Skeletal muscle tissue (tissue), 4 donors: ENCODE measurements around the gene UBN2. TPM values are rescaled to one million over a fixed set of nuclear protein-coding genes. Genes with fewer than 3 reads are reported as not detected.
"Not testable (repeated sequence)": the region's sequence is repeated elsewhere in the genome, so short reads cannot be mapped to it uniquely, and the experiment has no call there.

Experiments
- H3K27ac ChIP-seq: one replicate; pipeline ENCODE4 v1.7.0; 2013; ENCODE audit warnings: mild to moderate bottlenecking, low read depth, low read length, inconsistent platforms
- H3K27me3 ChIP-seq, 3 donors: one replicate each; pipeline ENCODE4 v1.7.0; 2013; ENCODE audit warnings: low read length in 3 of 3; ENCODE audit not compliant: control insufficient read depth in 3 of 3, insufficient read depth in 3 of 3
- H3K36me3 ChIP-seq, 3 donors: one replicate each; pipeline ENCODE4 v1.7.0; 2013; ENCODE audit warnings: low read length in 3 of 3; ENCODE audit not compliant: control insufficient read depth in 3 of 3, insufficient read depth in 3 of 3
- H3K4me1 ChIP-seq, 3 donors: one replicate each; pipeline ENCODE4 v1.7.0; 2013; ENCODE audit warnings: low read length in 3 of 3, mild to moderate bottlenecking in 3 of 3; ENCODE audit not compliant: control insufficient read depth in 3 of 3, insufficient read depth in 3 of 3
- H3K4me3 ChIP-seq, 3 donors: one replicate each; pipeline ENCODE4 v1.7.0; 2013; ENCODE audit warnings: low read length in 3 of 3
- H3K9ac ChIP-seq, 3 donors: one replicate each; pipeline ENCODE4 v1.7.0; 2013; ENCODE audit warnings: low read length in 3 of 3, mild to moderate bottlenecking in 3 of 3, moderate library complexity in 2 of 3, low read depth in 1 of 3
- H3K9me3 ChIP-seq, 3 donors: one replicate each; pipeline ENCODE4 v1.7.0; 2013; ENCODE audit warnings: low read length in 3 of 3; ENCODE audit not compliant: control insufficient read depth in 3 of 3
- total RNA-seq: library from RNA; depleted of rRNA; stranded (reverse); fragments of >200 nt; gene quantifications from one replicate; pipeline ENCODE4 v1.2.3, GENCODE V29; 2014
- donor health status: Osteomylitis.

UBN2 gene
- total RNA-seq, 1 donor from 2014 or later: 11.5 TPM

DNA sequence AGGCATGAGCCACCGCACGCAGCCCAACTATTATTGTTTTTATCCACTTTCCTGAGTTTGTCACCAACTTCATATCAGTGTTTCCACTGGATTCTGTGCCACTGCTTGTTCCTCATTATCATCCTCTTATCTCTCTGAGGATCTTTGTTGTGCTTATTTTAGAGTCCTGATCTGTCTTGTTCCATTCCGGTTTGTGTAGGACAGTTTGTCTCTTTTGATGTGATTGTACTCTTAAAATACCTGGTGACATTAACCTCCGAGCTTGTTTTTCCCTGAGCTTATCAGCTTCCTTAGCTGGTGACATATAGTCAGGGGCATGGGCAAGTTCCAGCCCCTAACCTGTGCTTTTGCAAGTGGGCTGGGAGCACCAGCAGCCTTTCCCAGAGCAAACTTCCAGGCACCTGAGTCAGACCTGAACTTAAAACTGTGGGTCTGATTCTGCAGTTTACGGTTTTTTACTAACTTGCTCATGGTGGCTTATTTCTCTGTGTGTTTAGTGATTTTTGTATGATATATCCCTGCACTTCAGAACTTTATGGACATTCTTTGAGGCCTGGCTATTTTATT lies 87.0 kb downstream of the UBN2 start:
- H3K9me3 ChIP-seq: no peaks in the 10 kb centered on the region
- no peak overlapping the region for H3K4me3 ChIP-seq
- H3K36me3 ChIP-seq: no peaks in the 10 kb centered on the region
- H3K4me1 ChIP-seq: peaks cover 0 to 9% (median 8%) of the 10 kb centered on the region in 3 donors
- H3K9ac ChIP-seq: no peak overlapping the region
- no peak overlapping the region for H3K27ac ChIP-seq
- H3K27me3 ChIP-seq: no peaks in the 10 kb centered on the region

DNA sequence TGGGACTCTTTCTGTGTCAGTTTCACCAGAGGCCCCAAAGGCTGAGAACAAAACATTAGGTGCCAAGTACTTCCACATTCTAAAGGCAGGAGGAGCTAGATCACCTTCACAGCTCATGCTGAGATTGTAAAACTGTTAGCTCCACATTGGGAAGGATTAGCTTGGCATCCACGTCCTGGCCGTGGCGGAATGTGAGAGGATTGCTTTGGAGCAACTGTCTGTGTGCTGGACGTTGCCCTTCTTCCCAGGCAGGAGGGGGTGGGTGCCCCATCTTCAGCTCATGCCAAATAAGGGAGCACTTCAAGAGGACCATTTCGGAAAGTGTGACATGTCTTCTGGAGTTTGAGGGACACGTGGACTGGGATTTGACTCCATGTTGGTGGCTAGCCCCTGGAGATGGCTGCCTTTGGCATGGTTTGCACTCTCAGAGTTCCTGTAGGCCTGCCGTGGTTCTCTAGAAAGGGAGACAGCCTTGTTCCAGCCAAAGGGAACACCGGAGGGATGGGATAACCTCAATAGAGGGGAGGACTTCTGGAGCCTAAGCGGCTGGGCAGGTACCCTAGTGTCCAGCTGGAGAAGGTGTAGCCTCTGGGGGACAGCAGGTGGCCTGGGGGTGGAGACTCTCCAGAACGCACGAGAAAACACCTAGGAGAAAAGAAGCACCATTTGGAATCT lies 90.2 kb downstream of the UBN2 start:
- Histone ChIP-seq H3K27me3 (no peaks in the 10 kb centered on the region), H3K4me3 (no peak overlapping the region), H3K9ac (no peak overlapping the region), H3K4me1 (peaks cover 0 to 9% (median 8%) of the 10 kb centered on the region in 3 donors), H3K36me3 (no peaks in the 10 kb centered on the region), H3K27ac (no peak overlapping the region), H3K9me3 (no peaks in the 10 kb centered on the region)

DNA sequence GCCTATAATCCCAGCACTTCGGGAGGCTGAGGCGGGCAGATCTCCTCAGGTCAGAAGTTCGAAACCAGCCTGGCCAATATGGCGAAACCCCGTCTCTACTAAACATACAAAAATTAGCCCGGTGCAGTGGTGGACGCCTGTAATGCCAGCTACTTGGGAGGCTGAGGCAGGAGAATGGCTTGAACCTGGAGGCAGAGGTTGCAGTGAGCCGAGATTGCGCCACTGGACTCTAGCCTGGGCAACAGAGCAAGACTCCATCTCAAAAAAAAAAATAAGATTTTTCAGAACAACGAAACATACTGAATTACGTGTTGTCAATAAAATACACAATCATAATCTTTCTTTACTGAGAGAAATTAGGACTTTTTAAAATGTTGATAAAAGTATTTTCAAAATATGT lies 93.7 kb downstream of the UBN2 start:
- H3K27ac ChIP-seq, H3K9ac ChIP-seq, H3K4me3 ChIP-seq, H3K27me3 ChIP-seq, H3K9me3 ChIP-seq, H3K36me3 ChIP-seq, H3K4me1 ChIP-seq: not testable (repeated sequence)

DNA sequence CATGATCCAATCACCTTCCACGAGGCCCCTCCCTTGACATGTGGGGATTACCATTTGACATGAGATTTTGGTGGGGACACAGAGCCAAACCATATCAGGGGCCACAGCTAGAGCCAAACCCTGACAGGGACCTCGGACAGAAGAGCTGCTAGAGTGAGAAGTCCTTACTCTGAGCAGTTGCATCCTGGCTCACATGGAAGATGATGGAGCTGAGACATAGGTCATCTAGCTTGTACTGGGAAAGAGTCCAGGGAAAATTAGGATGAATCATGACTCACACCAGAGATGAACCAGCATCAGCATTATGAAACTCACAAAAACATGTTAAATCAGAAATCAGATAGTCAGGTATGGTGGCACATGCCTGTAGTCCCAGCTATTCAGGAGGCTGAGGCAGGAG lies 97.3 kb downstream of the UBN2 start:
- Histone ChIP-seq H3K27me3 (no peaks in the 10 kb centered on the region), H3K27ac (no peak overlapping the region), H3K4me1 (no peaks in the 10 kb centered on the region), H3K9me3 (no peaks in the 10 kb centered on the region), H3K9ac (no peak overlapping the region), H3K4me3 (no peak overlapping the region), H3K36me3 (no peaks in the 10 kb centered on the region)

DNA sequence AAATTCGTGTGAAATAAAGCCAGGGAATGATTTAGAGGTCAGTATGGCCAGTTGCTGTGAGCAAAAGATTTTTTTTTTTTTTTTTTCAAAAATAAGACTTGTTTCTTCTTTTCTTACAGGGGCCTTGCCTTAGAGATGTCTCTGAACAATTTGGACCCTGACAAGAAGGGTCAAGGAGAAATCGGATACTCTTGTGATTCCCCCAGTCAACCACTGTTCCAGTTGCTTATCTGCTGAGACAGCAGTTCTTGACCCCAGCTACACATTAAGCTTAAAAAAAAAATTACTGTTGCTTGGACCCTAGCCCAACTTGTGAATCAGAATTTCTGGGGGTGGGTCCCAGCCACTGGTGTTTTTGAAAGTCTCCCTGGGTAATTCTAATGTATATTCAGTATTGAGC lies 98.1 kb downstream of the UBN2 start:
- Histone ChIP-seq H3K27me3 (no peaks in the 10 kb centered on the region), H3K9ac (no peak overlapping the region), H3K36me3 (no peaks in the 10 kb centered on the region), H3K27ac (no peak overlapping the region), H3K4me3 (no peak overlapping the region), H3K9me3 (no peaks in the 10 kb centered on the region), H3K4me1 (no peaks in the 10 kb centered on the region)

DNA sequence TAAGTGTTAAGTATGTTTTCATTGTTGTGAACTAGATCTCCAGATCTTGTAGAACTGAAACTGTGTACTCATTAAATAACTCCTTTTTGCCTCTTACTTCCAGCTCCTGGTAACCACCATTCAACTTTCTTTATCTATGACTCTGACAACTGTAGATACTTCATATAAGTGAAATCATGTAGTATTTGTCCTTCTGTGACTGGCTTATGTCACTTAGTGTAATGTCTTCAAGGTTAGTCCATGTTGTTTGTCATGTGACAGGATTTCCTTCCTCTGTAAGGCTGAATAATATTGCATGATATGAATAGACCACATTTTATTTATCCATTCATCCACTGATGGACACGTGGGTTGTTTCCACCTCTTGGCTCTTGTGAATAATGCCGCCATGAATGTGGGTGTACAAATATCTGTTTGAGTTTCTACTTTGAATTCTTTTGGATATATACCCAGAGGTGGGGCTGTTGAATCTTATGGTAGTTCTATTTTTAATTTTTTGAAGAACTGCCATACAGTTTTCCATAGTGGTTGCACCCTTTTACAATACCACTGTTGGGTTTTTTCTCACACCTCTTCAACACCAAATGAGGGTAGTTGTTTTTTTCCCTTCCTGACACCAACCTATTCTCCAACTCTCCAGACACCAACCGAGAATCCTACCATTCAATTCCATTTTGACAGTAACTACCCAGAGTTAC lies 99.4 kb downstream of the UBN2 start:
- no peaks in the 10 kb centered on the region for H3K27me3 ChIP-seq
- no peak overlapping the region for H3K27ac ChIP-seq
- no peaks in the 10 kb centered on the region for H3K9me3 ChIP-seq
- H3K9ac ChIP-seq: no peak overlapping the region
- no peaks in the 10 kb centered on the region for H3K36me3 ChIP-seq
- H3K4me1 ChIP-seq: no peaks in the 10 kb centered on the region
- no peak overlapping the region for H3K4me3 ChIP-seq

DNA sequence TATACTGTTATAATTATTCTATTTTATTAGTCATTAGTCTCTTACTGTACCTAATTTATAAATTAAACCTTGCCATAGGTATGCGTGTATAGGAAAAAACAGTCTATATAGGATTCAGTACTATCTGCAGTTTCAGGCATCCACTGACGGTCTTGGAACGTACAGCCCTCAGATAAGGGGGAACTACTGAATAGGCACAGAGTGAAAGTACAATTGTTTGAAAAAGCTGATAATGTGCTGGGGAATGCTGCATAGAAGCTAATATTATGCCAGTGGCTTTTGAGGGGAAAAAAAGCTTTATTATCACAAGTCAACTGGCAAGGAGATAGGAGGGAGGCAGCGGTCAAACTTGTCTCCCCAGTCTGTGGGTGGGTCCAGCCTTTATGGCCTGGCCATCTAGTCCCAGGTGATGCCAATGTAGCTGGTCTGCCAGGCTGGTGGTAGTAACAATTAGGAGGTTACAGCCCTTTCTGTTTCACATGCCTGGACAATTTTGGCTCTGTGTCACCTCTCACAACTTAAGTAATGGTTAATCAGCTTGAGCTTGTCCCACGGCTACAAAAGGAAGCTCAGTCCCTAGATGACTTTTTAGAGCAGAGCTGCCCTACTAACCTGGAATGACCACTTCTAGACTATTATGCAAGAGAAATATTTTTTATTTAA lies 101.8 kb downstream of the UBN2 start:
- no peaks in the 10 kb centered on the region for H3K9me3 ChIP-seq
- H3K27me3 ChIP-seq: no peaks in the 10 kb centered on the region
- no peaks in the 10 kb centered on the region for H3K4me1 ChIP-seq
- no peaks in the 10 kb centered on the region for H3K36me3 ChIP-seq
- H3K4me3 ChIP-seq: no peak overlapping the region
- H3K9ac ChIP-seq: no peak overlapping the region
- H3K27ac ChIP-seq: no peak overlapping the region

DNA sequence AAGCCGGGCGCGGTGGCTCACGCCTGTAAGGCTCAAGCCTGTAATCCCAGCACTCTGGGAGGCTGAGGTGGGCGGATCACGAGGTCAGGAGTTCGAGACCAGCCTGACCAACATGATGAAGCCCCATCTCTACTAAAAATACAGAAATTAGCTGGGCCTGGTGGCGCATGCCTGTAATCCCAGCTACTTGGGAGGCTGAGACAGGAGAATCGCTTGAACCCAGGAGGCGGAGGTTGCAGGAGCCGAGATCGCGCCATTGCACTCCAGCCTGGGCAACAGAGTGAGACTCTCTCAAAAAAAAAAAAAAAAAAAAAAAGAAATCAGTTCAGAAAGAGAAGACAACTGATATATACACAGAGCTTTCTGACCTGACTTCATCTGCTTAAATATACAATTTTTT lies 102.4 kb downstream of the UBN2 start:
- H3K4me3 ChIP-seq, H3K27me3 ChIP-seq, H3K27ac ChIP-seq, H3K9me3 ChIP-seq, H3K4me1 ChIP-seq, H3K36me3 ChIP-seq, H3K9ac ChIP-seq: not testable (repeated sequence)

DNA sequence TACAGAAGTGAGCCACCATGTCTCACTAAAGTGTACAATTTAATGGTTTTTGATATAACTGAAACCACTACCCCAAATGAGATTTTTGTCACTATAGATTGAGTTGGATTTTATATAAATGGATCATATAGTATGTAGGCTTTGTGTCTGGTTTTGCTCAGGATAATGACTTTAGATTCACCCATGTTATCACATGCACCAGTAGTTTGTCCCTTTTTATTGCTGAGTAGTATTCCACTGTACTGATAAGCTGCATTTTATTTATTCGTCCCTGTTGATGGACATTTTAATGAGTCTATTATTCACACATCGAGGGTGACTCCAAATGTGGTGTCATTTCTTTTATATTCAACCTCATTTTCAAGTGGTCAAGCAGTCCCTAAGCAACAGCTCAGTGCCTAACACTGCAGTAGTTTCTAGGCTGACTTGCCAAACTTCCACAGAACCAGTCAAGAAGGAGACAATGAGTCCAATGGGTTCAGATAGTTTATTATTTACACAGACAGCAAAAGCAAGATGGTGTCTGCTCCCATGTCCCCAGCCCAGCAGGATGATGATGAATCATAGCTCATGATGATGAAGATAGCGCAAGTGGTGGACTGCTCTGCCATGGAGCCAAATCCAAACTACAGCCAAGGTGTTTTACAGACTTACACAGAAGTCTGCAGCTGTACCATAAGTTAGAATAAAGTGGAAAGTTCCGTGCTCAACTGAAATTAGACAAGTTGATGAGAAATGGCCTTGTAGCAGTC lies 103.5 kb downstream of the UBN2 start:
- no peaks in the 10 kb centered on the region for H3K27me3 ChIP-seq
- no peaks in the 10 kb centered on the region for H3K9me3 ChIP-seq
- H3K36me3 ChIP-seq: no peaks in the 10 kb centered on the region
- H3K4me1 ChIP-seq: no peaks in the 10 kb centered on the region
- no peak overlapping the region for H3K27ac ChIP-seq
- no peak overlapping the region for H3K9ac ChIP-seq
- H3K4me3 ChIP-seq: no peak overlapping the region
